ENCODE results near the gene FOXL2.

The FOXL2 gene

DNA sequence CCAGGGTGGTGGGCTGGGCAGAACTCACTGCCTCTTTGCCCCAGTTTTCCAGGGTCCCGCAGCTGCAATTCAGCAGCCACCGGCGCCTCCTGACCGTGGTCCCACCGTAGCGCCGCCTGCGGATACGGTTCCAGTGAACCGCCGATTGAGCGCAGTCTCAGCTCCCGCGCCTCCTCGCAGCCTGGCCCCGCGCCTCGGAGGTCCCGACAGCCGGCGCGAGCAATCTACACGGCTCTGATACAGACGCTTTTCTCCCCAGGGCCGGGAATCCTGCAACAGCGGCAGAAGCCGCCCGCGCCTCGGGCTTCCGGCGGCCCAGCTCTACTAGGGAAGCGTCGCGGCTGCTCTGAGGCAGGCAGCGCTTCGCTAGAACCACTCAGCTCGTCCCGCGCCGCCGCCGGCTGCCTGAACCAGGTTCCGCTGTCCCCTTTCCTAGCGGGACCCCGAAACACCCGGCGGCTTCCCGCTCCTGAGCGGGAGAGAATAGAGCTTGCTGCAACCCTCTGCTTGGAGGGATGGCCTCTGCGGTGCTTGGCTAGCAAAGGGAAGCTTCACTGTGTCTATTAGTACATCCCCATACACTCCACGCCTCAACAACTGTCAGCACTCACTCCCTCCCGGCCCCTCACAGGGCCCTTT lies 3.2 kb upstream of the FOXL2 start:
- Histone ChIP-seq H3K4me1 (ENCODE audit: insufficient read depth, low read length, poor library complexity, severe bottlenecking) (peaks cover 7% of the 10 kb centered on the region), H3K4me2 (ENCODE audit: low read depth, low read length, poor library complexity, severe bottlenecking) (peak overlapping the region; percentile 76), H3K9me2 (replicated peaks; ENCODE audit: low read depth, low read length) (no peaks in the 10 kb centered on the region), H3K79me2 (ENCODE audit: insufficient read depth, low read length) (no peaks in the 10 kb centered on the region), H3K9me3 (ENCODE audit: insufficient read depth, low read depth, low read length) (no peaks in the 10 kb centered on the region), H3K36me3 (ENCODE audit: insufficient read depth, low read length) (no peaks in the 10 kb centered on the region), H3K27me3 (ENCODE audit: insufficient read depth, low read length, poor library complexity, severe bottlenecking) (peaks cover 16% of the 10 kb centered on the region), H4K20me1 (ENCODE audit: insufficient read depth, low read length, poor library complexity, severe bottlenecking) (no peaks in the 10 kb centered on the region), H3F3A (ENCODE audit: low read depth) (no peaks in the 10 kb centered on the region), H3K9ac (ENCODE audit: low read depth, low read length, poor library complexity, severe bottlenecking) (peak overlapping the region; percentile 49), H2AFZ (ENCODE audit: low read length) (peak overlapping the region; percentile 69), H3K4me3 (ENCODE audit: low read length, poor library complexity, severe bottlenecking) (peak overlapping the region; percentile 64)
- TF ChIP-seq EZH2phosphoT487 (IDR thresholded peaks at IDR 0.05; ENCODE audit: borderline replicate concordance) = no peak
- TF ChIP-seq, protein P1, sequence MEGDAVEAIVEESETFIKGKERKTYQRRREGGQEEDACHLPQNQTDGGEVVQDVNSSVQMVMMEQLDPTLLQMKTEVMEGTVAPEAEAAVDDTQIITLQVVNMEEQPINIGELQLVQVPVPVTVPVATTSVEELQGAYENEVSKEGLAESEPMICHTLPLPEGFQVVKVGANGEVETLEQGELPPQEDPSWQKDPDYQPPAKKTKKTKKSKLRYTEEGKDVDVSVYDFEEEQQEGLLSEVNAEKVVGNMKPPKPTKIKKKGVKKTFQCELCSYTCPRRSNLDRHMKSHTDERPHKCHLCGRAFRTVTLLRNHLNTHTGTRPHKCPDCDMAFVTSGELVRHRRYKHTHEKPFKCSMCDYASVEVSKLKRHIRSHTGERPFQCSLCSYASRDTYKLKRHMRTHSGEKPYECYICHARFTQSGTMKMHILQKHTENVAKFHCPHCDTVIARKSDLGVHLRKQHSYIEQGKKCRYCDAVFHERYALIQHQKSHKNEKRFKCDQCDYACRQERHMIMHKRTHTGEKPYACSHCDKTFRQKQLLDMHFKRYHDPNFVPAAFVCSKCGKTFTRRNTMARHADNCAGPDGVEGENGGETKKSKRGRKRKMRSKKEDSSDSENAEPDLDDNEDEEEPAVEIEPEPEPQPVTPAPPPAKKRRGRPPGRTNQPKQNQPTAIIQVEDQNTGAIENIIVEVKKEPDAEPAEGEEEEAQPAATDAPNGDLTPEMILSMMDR (conservative IDR thresholded peaks at IDR 0.05; ENCODE audit: low read length) = no peak

DNA sequence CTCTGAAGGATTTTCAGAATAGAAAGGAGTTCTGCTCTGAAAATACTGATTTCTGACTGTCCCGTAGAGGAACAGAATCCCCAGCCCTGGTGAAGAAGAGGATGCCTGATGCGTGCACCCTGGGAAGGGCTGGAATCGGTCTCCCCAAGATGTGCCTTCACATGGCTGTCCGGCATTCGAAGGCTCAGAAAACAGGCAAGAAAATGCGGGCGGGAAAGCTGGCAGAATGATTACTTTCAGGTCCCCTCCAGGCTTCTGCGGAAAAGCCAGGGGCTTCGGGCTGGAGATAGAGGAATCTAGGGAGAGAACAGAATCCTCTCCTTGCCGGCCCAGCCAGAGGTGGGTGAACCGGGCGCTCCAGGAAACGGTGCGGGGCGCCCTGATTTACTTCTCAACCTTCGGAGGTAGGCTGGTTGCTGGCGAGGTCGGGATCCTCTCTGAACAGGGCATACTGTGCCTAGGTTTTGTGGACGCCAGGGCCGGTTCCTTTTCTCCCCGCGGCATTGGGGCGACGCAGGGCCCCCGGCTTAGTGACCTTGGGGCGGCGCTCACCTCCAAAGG lies 2.6 kb upstream of the FOXL2 start:
- peaks cover 7% of the 10 kb centered on the region for H3K4me1 ChIP-seq (ENCODE audit: insufficient read depth, low read length, poor library complexity, severe bottlenecking)
- no peaks in the 10 kb centered on the region for H3K9me2 ChIP-seq (replicated peaks; ENCODE audit: low read depth, low read length)
- no peaks in the 10 kb centered on the region for H4K20me1 ChIP-seq (ENCODE audit: insufficient read depth, low read length, poor library complexity, severe bottlenecking)
- peaks cover 16% of the 10 kb centered on the region for H3K27me3 ChIP-seq (ENCODE audit: insufficient read depth, low read length, poor library complexity, severe bottlenecking)
- no peaks in the 10 kb centered on the region for H3K9me3 ChIP-seq (ENCODE audit: insufficient read depth, low read depth, low read length)
- TF ChIP-seq, protein P1 (conservative IDR thresholded peaks at IDR 0.05; ENCODE audit: low read length) = no peak
- TF ChIP-seq EZH2phosphoT487 (IDR thresholded peaks at IDR 0.05; ENCODE audit: borderline replicate concordance) = no peak
- H3K79me2 ChIP-seq (ENCODE audit: insufficient read depth, low read length) = no peaks in the 10 kb centered on the region
- peak overlapping the region; percentile 49 for H3K9ac ChIP-seq (ENCODE audit: low read depth, low read length, poor library complexity, severe bottlenecking)
- H3K4me2 ChIP-seq (ENCODE audit: low read depth, low read length, poor library complexity, severe bottlenecking) = peak overlapping the region; percentile 76
- peak overlapping the region; percentile 64 for H3K4me3 ChIP-seq (ENCODE audit: low read length, poor library complexity, severe bottlenecking)
- no peaks in the 10 kb centered on the region for H3K36me3 ChIP-seq (ENCODE audit: insufficient read depth, low read length)
- no peaks in the 10 kb centered on the region for H3F3A ChIP-seq (ENCODE audit: low read depth)
- H2AFZ ChIP-seq (ENCODE audit: low read length) = peak overlapping the region; percentile 69

DNA sequence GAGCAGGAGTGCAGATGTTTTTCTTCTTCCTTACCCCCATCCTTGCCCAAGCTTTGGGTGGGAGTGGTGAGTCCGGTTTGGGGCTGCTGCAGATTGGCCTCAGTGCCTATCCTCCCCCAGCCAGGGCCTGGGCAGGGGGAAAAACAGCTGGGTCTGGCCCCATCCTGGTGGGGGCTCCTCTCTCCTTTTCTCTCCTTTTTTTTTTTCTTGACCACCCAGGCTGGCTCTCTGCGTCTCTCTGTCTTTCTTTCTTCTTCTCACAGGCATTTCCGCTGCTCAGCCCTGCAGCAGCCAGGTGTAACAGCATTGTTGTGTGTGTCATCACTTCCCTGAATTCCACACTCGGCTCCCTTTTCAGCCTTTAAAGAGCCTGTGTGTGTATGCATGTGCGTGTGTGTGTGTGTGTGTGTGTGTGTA lies 2.1 kb upstream of the FOXL2 start:
- no peaks in the 10 kb centered on the region for H3K79me2 ChIP-seq (ENCODE audit: insufficient read depth, low read length)
- H3K9ac ChIP-seq (ENCODE audit: low read depth, low read length, poor library complexity, severe bottlenecking) = no peak overlapping the region
- H3F3A ChIP-seq (ENCODE audit: low read depth) = no peaks in the 10 kb centered on the region
- H3K4me1 ChIP-seq (ENCODE audit: insufficient read depth, low read length, poor library complexity, severe bottlenecking) = peaks cover 7% of the 10 kb centered on the region
- H3K9me2 ChIP-seq (replicated peaks; ENCODE audit: low read depth, low read length) = no peaks in the 10 kb centered on the region
- H3K9me3 ChIP-seq (ENCODE audit: insufficient read depth, low read depth, low read length) = no peaks in the 10 kb centered on the region
- H4K20me1 ChIP-seq (ENCODE audit: insufficient read depth, low read length, poor library complexity, severe bottlenecking) = no peaks in the 10 kb centered on the region
- H3K27me3 ChIP-seq (ENCODE audit: insufficient read depth, low read length, poor library complexity, severe bottlenecking) = peaks cover 16% of the 10 kb centered on the region
- H3K36me3 ChIP-seq (ENCODE audit: insufficient read depth, low read length) = no peaks in the 10 kb centered on the region
- H2AFZ ChIP-seq (ENCODE audit: low read length) = no peak overlapping the region
- no peak overlapping the region for H3K4me2 ChIP-seq (ENCODE audit: low read depth, low read length, poor library complexity, severe bottlenecking)
- no peak overlapping the region for H3K4me3 ChIP-seq (ENCODE audit: low read length, poor library complexity, severe bottlenecking)
- no peak for TF ChIP-seq EZH2phosphoT487 (IDR thresholded peaks at IDR 0.05; ENCODE audit: borderline replicate concordance)
- TF ChIP-seq, protein P1 (conservative IDR thresholded peaks at IDR 0.05; ENCODE audit: low read length) = no peak
